Measurements from ENCODE around the gene ERG.

ERG gene

GRCh38 chr21:38376235-38376634 is 122.0 kb downstream of the ERG start:
- Mint-ChIP-seq H3K27ac (no peak overlapping the region), H3K36me3 (ENCODE audit: low read depth) (no peaks in the 10 kb centered on the region), H3K4me3 (no peak overlapping the region)

DNA sequence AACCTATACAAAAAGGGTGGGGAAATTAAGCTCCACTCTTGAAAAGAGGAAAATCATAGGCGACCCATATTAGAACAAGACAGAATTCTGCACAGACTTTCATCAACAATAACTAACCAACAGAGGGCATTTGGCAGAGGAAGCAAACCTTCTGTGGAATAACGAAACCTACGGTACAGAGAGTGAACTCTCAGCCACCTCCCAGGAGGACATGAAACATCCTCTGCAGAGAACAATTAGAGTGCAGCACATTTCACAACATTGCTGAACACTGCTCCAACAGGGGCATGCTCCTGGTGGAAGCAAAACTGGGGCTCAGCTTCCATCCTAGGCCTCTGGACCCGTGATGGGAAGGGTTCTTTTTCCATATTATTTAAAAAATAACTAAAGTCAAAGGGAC is 130.6 kb downstream of the ERG start:
- Mint-ChIP-seq H3K4me3 (no peak overlapping the region), H3K36me3 (ENCODE audit: low read depth) (no peaks in the 10 kb centered on the region), H3K4me1 (ENCODE audit: low read depth) (no peaks in the 10 kb centered on the region), H3K27ac (no peak overlapping the region), H3K9me3 (no peaks in the 10 kb centered on the region), H3K27me3 (no peaks in the 10 kb centered on the region)
- no peak for DNase-seq

More at GRCh38 chr21:38376235-38376634, 122.0 kb downstream of the ERG start:
- DNase-seq: no peak
- peaks cover 33% of the 10 kb centered on the region for H3K27me3 Mint-ChIP-seq
- H3K4me1 Mint-ChIP-seq (ENCODE audit: low read depth): peaks cover 3% of the 10 kb centered on the region
- H3K9me3 Mint-ChIP-seq: peaks cover 8% of the 10 kb centered on the region

DNA sequence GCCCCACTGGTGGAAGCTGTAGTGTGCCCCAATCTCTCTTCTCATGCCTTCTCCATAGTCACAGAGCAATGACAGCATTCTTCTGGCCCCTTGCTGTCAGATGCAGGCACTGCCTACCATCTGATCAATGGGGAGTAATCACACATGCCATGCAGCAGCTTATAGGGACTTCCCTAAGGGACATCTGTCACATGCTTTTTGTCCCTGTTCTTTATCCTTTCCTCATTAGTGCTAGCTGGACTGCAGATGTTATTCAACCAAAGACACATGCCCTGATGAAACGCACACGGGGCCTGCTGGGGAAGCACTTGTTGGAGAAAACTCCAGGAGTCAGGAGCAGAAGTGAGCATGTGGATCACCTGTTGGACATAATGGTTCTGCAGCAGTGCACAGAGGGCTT is 132.8 kb downstream of the ERG start:
- Mint-ChIP-seq H3K27me3 (no peaks in the 10 kb centered on the region), H3K4me1 (ENCODE audit: low read depth) (no peaks in the 10 kb centered on the region), H3K9me3 (no peaks in the 10 kb centered on the region), H3K27ac (no peak overlapping the region), H3K36me3 (ENCODE audit: low read depth) (no peaks in the 10 kb centered on the region), H3K4me3 (no peak overlapping the region)
- no peak for DNase-seq

GRCh38 chr21:38363693-38364092 is 134.6 kb downstream of the ERG start:
- Mint-ChIP-seq H3K27me3 (no peaks in the 10 kb centered on the region), H3K4me1 (ENCODE audit: low read depth) (no peaks in the 10 kb centered on the region), H3K4me3 (no peak overlapping the region), H3K36me3 (ENCODE audit: low read depth) (no peaks in the 10 kb centered on the region), H3K9me3 (no peaks in the 10 kb centered on the region), H3K27ac (no peak overlapping the region)
- DNase-seq: no peak

GRCh38 chr21:38361324-38361723 is 137.0 kb downstream of the ERG start:
- no peak overlapping the region for H3K27ac Mint-ChIP-seq
- no peak overlapping the region for H3K4me3 Mint-ChIP-seq
- no peak for DNase-seq
- H3K4me1 Mint-ChIP-seq (ENCODE audit: low read depth): no peaks in the 10 kb centered on the region
- no peaks in the 10 kb centered on the region for H3K9me3 Mint-ChIP-seq
- H3K27me3 Mint-ChIP-seq: no peaks in the 10 kb centered on the region
- no peaks in the 10 kb centered on the region for H3K36me3 Mint-ChIP-seq (ENCODE audit: low read depth)

DNA sequence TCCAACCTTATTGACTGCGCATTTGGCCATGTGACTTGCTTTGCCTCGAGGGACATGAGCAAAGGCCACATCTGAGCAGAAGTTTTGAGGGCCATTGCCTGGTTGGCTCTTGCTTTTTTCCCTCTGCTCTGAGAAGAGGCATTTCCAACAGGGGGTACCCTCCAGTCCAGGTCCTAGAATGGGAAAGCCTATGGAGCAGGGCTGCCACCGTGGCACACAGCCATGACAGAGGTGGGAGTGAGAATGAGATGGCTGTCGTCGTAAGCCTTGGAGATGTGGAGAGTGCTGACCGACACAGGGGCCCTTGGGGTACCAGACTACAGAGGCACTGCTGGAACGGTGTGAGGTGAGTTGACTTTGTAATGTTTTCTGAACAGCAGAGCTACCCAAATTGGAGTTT is 138.4 kb downstream of the ERG start:
- no peaks in the 10 kb centered on the region for H3K4me1 Mint-ChIP-seq (ENCODE audit: low read depth)
- no peaks in the 10 kb centered on the region for H3K9me3 Mint-ChIP-seq
- no peak for DNase-seq
- no peaks in the 10 kb centered on the region for H3K27me3 Mint-ChIP-seq
- no peak overlapping the region for H3K27ac Mint-ChIP-seq
- no peaks in the 10 kb centered on the region for H3K36me3 Mint-ChIP-seq (ENCODE audit: low read depth)
- no peak overlapping the region for H3K4me3 Mint-ChIP-seq

- DNase-seq: no peak
- no peaks in the 10 kb centered on the region for H3K4me1 Mint-ChIP-seq (ENCODE audit: low read depth)
- no peaks in the 10 kb centered on the region for H3K9me3 Mint-ChIP-seq
- no peaks in the 10 kb centered on the region for H3K36me3 Mint-ChIP-seq (ENCODE audit: low read depth)
- no peak overlapping the region for H3K4me3 Mint-ChIP-seq
- H3K27ac Mint-ChIP-seq: no peak overlapping the region
- H3K27me3 Mint-ChIP-seq: peaks cover 2% of the 10 kb centered on the region
Measured at GRCh38 chr21:38359090-38359489, 139.2 kb downstream of the ERG start.

- DNase-seq: no peak
- no peak overlapping the region for H3K4me3 Mint-ChIP-seq
- H3K36me3 Mint-ChIP-seq (ENCODE audit: low read depth): no peaks in the 10 kb centered on the region
- peaks cover 3% of the 10 kb centered on the region for H3K27me3 Mint-ChIP-seq
- H3K9me3 Mint-ChIP-seq: no peaks in the 10 kb centered on the region
- H3K27ac Mint-ChIP-seq: no peak overlapping the region
- no peaks in the 10 kb centered on the region for H3K4me1 Mint-ChIP-seq (ENCODE audit: low read depth)
Measured at GRCh38 chr21:38358666-38359065, 139.6 kb downstream of the ERG start.

DNA sequence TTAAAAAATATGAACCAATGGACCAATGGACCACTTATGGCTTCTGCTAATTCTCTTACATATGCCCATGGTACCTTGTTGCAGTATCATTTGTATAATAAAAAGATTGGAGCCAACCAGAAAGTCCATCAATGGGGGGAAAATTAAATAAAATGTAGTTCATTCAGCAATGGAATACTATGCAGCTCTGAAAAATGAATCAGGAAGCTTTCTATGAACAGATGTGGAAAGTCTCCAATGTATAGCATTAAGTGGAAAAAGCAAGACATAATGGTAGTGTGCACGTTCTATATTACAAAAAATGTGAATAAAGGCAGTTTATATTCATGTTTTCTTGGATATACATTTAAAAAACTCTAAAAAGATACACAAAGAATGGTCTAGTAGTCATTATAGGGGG is 140.2 kb downstream of the ERG start:
- no peaks in the 10 kb centered on the region for H3K9me3 Mint-ChIP-seq
- H3K4me1 Mint-ChIP-seq (ENCODE audit: low read depth): no peaks in the 10 kb centered on the region
- no peak overlapping the region for H3K4me3 Mint-ChIP-seq
- H3K27ac Mint-ChIP-seq: no peak overlapping the region
- H3K27me3 Mint-ChIP-seq: peaks cover 5% of the 10 kb centered on the region
- H3K36me3 Mint-ChIP-seq (ENCODE audit: low read depth): no peaks in the 10 kb centered on the region
- no peak for DNase-seq

DNA sequence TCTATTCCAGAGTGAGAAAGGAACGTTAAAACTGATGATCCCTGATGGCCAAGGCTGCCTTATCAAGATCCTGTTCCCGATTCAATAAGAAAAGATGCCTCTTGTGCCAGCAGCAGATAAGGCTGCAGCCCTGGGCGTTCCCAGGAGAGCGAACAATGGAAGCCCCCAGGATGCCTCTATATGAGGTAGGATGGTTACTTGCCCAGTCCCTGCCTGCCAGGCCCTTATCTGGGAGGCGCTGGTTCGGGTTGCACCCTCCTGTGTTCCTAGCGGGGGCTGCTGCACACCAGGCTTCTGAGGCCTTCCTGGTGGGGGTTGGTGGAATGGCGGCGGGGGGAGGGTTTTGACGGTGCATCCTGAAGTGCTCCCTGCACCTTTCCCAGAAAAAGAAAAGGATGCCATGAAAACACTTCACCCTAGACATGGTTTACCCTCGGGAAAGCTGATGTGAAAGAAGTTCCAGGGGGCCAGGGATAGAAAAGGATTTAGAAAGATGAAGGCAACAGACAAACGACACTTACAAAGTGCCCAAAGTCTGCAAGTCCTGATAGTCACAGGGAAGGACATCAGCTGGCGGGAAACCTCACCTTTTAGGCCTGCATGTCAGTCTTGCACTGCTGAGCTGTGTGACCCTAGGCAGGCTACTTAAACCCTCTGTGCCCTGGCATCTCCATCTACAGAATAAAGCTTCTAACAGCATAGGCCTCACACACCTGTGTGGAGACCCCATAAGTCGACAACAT is 141.2 kb downstream of the ERG start:
- DNase-seq: no peak
- no peaks in the 10 kb centered on the region for H3K36me3 Mint-ChIP-seq (ENCODE audit: low read depth)
- peaks cover 5% of the 10 kb centered on the region for H3K27me3 Mint-ChIP-seq
- H3K4me1 Mint-ChIP-seq (ENCODE audit: low read depth): peaks cover 6% of the 10 kb centered on the region
- no peaks in the 10 kb centered on the region for H3K9me3 Mint-ChIP-seq
- no peak overlapping the region for H3K4me3 Mint-ChIP-seq
- no peak overlapping the region for H3K27ac Mint-ChIP-seq

DNA sequence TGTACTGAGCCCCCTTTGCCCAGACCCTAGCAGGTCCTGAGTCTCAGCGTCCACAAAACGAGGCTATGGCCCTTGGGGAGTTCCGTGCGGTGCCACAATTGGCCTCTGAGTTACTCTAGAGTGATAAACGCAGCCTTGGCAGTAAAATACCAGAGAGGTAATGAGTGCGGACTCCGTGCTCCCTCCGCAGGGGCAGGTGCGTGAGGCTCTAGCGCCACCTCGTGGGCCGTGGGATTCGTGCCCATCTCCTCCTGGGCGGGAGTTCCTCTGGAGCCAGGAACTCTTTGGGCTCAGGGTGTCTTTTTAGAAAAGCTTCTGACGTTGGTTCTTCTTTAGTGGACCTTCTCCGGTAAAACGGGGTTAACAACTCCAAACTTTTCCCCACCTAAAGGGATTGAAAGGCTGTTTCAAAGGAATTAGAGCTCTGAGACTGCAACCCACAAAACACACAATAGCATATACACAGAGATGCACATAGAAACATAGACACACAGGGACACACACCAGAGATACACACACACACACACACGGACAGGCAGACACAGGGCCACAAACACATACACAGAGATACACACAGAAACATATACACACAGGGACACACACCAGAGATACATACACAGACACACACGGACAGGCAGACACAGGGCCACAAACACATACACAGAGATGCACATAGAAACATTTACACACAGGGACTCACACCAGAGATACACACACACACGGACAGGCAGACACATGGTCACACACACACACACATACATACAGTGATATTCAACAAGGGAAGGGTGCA is 142.1 kb downstream of the ERG start:
- H3K4me3 Mint-ChIP-seq: no peak overlapping the region
- H3K27me3 Mint-ChIP-seq: peaks cover 7% of the 10 kb centered on the region
- peak; percentile 86 for DNase-seq
- H3K4me1 Mint-ChIP-seq (ENCODE audit: low read depth): peaks cover 14% of the 10 kb centered on the region
- H3K9me3 Mint-ChIP-seq: no peaks in the 10 kb centered on the region
- H3K36me3 Mint-ChIP-seq (ENCODE audit: low read depth): no peaks in the 10 kb centered on the region
- H3K27ac Mint-ChIP-seq: no peak overlapping the region

GRCh38 chr21:38355353-38355752 is 142.9 kb downstream of the ERG start:
- Mint-ChIP-seq H3K27ac (no peak overlapping the region), H3K27me3 (peaks cover 12% of the 10 kb centered on the region), H3K9me3 (no peaks in the 10 kb centered on the region), H3K4me1 (ENCODE audit: low read depth) (peaks cover 18% of the 10 kb centered on the region), H3K4me3 (no peak overlapping the region), H3K36me3 (ENCODE audit: low read depth) (no peaks in the 10 kb centered on the region)
- DNase-seq: no peak

DNA sequence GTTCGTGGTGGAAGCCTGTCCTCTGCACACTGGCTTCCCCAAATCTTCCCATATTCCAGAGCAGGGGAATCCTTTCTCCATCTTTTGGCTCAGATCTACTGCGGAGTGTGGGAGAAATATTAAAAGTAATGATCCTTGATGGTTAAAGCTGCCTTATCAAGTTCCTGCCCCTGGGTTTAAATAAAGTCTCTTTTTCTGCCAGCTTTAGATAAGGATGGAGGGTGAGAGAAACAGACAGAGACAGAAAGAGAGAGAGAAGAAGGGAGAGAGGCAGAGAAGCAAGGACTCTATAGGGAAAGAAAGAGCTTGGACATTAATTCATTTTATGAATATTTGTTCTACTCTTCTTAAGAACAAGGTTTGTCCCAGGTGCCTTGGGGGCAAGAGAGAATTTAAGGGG is 143.5 kb downstream of the ERG start:
- Mint-ChIP-seq H3K9me3 (no peaks in the 10 kb centered on the region), H3K27me3 (peaks cover 15% of the 10 kb centered on the region), H3K4me1 (ENCODE audit: low read depth) (peaks cover 24% of the 10 kb centered on the region), H3K4me3 (no peak overlapping the region), H3K27ac (no peak overlapping the region), H3K36me3 (ENCODE audit: low read depth) (no peaks in the 10 kb centered on the region)
- DNase-seq: no peak

DNA sequence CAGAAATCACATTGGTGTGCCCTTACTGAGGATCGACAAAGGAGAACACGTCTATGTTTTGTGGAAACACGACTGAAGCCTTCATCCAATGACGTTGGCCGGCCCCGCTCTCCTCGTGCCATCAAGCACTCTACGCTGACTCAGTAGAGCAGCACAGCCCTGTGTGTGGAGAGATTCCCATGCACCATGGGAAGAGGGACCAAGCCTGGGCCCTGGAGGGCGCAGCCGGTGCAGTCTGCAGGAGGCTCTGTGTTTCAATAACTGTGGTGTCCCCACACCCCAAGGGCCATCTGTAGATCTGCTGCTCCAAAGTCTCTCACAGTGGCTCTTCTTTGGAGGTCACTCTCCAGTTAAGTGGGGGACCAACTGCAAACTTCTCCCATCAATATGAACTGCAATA is 144.0 kb downstream of the ERG start:
- Mint-ChIP-seq H3K9me3 (no peaks in the 10 kb centered on the region), H3K4me3 (no peak overlapping the region), H3K27me3 (peaks cover 15% of the 10 kb centered on the region), H3K4me1 (ENCODE audit: low read depth) (peaks cover 29% of the 10 kb centered on the region), H3K27ac (no peak overlapping the region), H3K36me3 (ENCODE audit: low read depth) (no peaks in the 10 kb centered on the region)
- DNase-seq: no peak

DNA sequence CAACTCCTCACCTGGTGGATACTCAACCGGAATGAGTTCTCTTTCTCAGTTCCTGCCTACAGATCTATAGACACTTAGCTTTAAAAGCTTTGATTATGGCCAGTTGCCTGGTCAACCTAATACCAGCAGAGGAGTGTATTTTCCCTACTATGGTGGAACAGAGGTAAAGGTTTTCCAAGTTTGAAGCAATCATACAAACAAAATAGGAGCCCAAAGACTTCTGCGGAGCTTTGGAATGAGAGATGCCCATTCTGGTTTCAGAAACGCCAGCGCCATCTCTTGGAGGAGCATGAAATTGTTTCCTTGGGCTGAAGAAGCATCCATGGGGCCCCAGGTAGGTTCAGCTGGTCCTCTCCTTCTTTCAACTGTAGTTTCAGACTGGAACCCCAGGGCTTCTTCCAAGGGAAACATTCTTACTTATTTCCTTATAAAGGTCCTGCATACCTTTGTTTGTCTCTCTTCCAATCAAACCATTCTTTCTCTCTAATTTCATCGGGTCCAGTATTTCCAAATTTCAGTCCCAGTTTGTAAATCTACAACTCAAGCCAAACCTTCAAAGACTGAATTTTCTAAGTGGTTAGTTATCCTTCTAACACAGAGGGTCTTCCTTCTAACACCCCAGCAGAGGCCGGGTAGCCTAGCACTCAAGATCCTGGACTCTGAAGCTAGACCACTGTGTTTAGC is 145.6 kb downstream of the ERG start:
- Mint-ChIP-seq H3K4me1 (ENCODE audit: low read depth) (peaks cover 41% of the 10 kb centered on the region), H3K9me3 (no peaks in the 10 kb centered on the region), H3K27ac (no peak overlapping the region), H3K27me3 (peaks cover 15% of the 10 kb centered on the region), H3K4me3 (no peak overlapping the region), H3K36me3 (ENCODE audit: low read depth) (no peaks in the 10 kb centered on the region)
- peak; percentile 49 for DNase-seq
